Glutamatergic neuron (in vitro differentiated cells): ENCODE results near the gene SH3BGRL. TPM values are rescaled to one million over a fixed set of nuclear protein-coding genes. Genes with fewer than 3 reads are reported as not detected.

Experiments used
- DNase-seq: peaks from one replicate; pipeline ENCODE4 v3.0.0; 2022
- H3K27ac Mint-ChIP-seq: one replicate; pipeline ENCODE4 v1.8.0; 2020; ENCODE audit warnings: mild to moderate bottlenecking, mixed read lengths, inconsistent platforms; ENCODE audit not compliant: unreplicated experiment
- H3K27me3 Mint-ChIP-seq: one replicate; pipeline ENCODE4 v1.8.0; 2020; ENCODE audit warnings: mild to moderate bottlenecking, moderate library complexity, mixed read lengths, inconsistent platforms; ENCODE audit not compliant: unreplicated experiment
- H3K36me3 Mint-ChIP-seq: one replicate; pipeline ENCODE4 v1.8.0; 2020; ENCODE audit warnings: mild to moderate bottlenecking, mixed read lengths, inconsistent platforms; ENCODE audit not compliant: unreplicated experiment
- H3K4me1 Mint-ChIP-seq: one replicate; pipeline ENCODE4 v1.8.0; 2020; ENCODE audit warnings: mild to moderate bottlenecking, low read depth, mixed read lengths, inconsistent platforms; ENCODE audit not compliant: unreplicated experiment
- H3K4me3 Mint-ChIP-seq: one replicate; pipeline ENCODE4 v1.8.0; 2020; ENCODE audit warnings: mild to moderate bottlenecking, mixed read lengths, inconsistent platforms; ENCODE audit not compliant: unreplicated experiment
- H3K9me3 Mint-ChIP-seq: one replicate; pipeline ENCODE4 v1.8.0; 2020; ENCODE audit warnings: mild to moderate bottlenecking, moderate library complexity, mixed read lengths, inconsistent platforms; ENCODE audit not compliant: unreplicated experiment
- total RNA-seq: library from RNA; stranded (reverse); fragmentation: NEBNext Ultra II Directional; extraction: Animal tissue kit (Norgen Biotek cat#: 25700); gene quantifications from one replicate; pipeline ENCODE4 v1.2.1, GENCODE V29; 2021; ENCODE audit not compliant: unreplicated experiment
- TF ChIP-seq, protein P1 (sequence below): fragments of 200-600 bp; sonication (generic); IDR thresholded peaks from one replicate; pipeline ENCODE4 v1.5.0; 2021; ENCODE audit not compliant: partially characterized antibody, unreplicated experiment

SH3BGRL gene
- total RNA-seq, 1 donor from 2014 or later: 51.4 TPM

GRCh38 chrX:81208916-81209315, 7.0 kb downstream of the SH3BGRL start:
- H3K9me3 Mint-ChIP-seq: no peaks in the 10 kb centered on the region
- peaks cover 5% of the 10 kb centered on the region for H3K4me1 Mint-ChIP-seq
- H3K27me3 Mint-ChIP-seq: no peaks in the 10 kb centered on the region
- TF ChIP-seq, protein P1, sequence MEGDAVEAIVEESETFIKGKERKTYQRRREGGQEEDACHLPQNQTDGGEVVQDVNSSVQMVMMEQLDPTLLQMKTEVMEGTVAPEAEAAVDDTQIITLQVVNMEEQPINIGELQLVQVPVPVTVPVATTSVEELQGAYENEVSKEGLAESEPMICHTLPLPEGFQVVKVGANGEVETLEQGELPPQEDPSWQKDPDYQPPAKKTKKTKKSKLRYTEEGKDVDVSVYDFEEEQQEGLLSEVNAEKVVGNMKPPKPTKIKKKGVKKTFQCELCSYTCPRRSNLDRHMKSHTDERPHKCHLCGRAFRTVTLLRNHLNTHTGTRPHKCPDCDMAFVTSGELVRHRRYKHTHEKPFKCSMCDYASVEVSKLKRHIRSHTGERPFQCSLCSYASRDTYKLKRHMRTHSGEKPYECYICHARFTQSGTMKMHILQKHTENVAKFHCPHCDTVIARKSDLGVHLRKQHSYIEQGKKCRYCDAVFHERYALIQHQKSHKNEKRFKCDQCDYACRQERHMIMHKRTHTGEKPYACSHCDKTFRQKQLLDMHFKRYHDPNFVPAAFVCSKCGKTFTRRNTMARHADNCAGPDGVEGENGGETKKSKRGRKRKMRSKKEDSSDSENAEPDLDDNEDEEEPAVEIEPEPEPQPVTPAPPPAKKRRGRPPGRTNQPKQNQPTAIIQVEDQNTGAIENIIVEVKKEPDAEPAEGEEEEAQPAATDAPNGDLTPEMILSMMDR: no peak
- no peak overlapping the region for H3K4me3 Mint-ChIP-seq
- H3K27ac Mint-ChIP-seq: no peak overlapping the region
- no peaks in the 10 kb centered on the region for H3K36me3 Mint-ChIP-seq
- no peak for DNase-seq

GRCh38 chrX:81215685-81216084, 13.8 kb downstream of the SH3BGRL start:
- TF ChIP-seq, protein P1: no peak
- Mint-ChIP-seq H3K9me3 (no peaks in the 10 kb centered on the region), H3K27me3 (no peaks in the 10 kb centered on the region), H3K36me3 (no peaks in the 10 kb centered on the region), H3K4me1 (peaks cover 4% of the 10 kb centered on the region), H3K4me3 (no peak overlapping the region), H3K27ac (no peak overlapping the region)
- DNase-seq: no peak

- Mint-ChIP-seq H3K4me3 (no peak overlapping the region), H3K36me3 (no peaks in the 10 kb centered on the region), H3K27me3 (no peaks in the 10 kb centered on the region), H3K4me1 (no peaks in the 10 kb centered on the region), H3K9me3 (no peaks in the 10 kb centered on the region), H3K27ac (peak overlapping the region; percentile 72)
- TF ChIP-seq, protein P1: no peak
- no peak for DNase-seq
Measured at GRCh38 chrX:81229229-81229628, 27.3 kb downstream of the SH3BGRL start.

DNA sequence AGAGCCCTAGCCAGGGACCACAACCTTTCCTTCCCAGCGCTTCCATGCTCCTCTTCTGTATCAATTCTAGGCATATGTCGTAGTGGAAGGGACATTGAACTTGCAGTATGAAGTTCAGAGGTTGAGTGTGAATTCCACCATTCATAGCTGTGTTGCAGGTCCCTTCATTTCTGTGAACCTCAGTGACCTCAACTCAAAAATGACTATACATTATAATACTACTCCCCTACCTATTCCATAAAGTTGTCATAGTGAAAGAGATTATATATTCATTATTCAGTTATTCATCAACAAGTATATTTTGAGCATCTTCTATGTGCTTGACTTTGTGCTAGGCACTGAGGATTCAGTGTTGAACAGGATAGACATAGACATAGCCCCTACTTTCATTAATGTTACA, 28.0 kb downstream of the SH3BGRL start:
- Mint-ChIP-seq H3K4me1 (no peaks in the 10 kb centered on the region), H3K36me3 (no peaks in the 10 kb centered on the region), H3K27me3 (no peaks in the 10 kb centered on the region), H3K27ac (no peak overlapping the region), H3K4me3 (no peak overlapping the region), H3K9me3 (no peaks in the 10 kb centered on the region)
- TF ChIP-seq, protein P1: no peak
- no peak for DNase-seq

- no peaks in the 10 kb centered on the region for H3K9me3 Mint-ChIP-seq
Measured at GRCh38 chrX:81231476-81231875, 29.6 kb downstream of the SH3BGRL start.

More at GRCh38 chrX:81231476-81231875, 29.6 kb downstream of the SH3BGRL start:
- no peaks in the 10 kb centered on the region for H3K36me3 Mint-ChIP-seq
- DNase-seq: no peak
- TF ChIP-seq, protein P1: no peak
- H3K4me1 Mint-ChIP-seq: no peaks in the 10 kb centered on the region
- H3K4me3 Mint-ChIP-seq: no peak overlapping the region
- H3K27me3 Mint-ChIP-seq: no peaks in the 10 kb centered on the region
- no peak overlapping the region for H3K27ac Mint-ChIP-seq
